Lung (tissue), 12 donors: ENCODE measurements around the gene ECSCR. TPM values are rescaled to one million over a fixed set of nuclear protein-coding genes. Genes with fewer than 3 reads are reported as not detected.

ENCODE experiments used
- ATAC-seq: fragments of 200-7000 bp; cut with Tn5 transposase; one replicate; pipeline ENCODE4 v1.9.1; 2020; ENCODE audit warnings: moderate number of reproducible peaks; ENCODE audit not compliant: insufficient read depth, low FRiP score
- DNase-seq, 3 donors: peaks; one replicate each; pipeline ENCODE4 v3.0.0-alpha.2; 2013 to 2017
- H3K27ac ChIP-seq, 2 donors: one replicate each; pipeline ENCODE4 v1.5.1; 2013; ENCODE audit warnings: mild to moderate bottlenecking in 2 of 2, moderate library complexity in 2 of 2, control low read depth in 1 of 2, inconsistent platforms in 1 of 2, low read depth in 1 of 2, low read length in 1 of 2
- H3K27me3 ChIP-seq, 3 donors: one replicate each; pipeline ENCODE4 v1.5.1; 2013; ENCODE audit warnings: low read length in 2 of 3; ENCODE audit not compliant: control insufficient read depth in 3 of 3, insufficient read depth in 3 of 3
- H3K36me3 ChIP-seq, 4 donors: one replicate each; pipeline ENCODE4 v1.5.1; 2013; ENCODE audit warnings: low read length in 4 of 4, mild to moderate bottlenecking in 1 of 4, moderate library complexity in 1 of 4; ENCODE audit not compliant: control insufficient read depth in 4 of 4, insufficient read depth in 4 of 4
- H3K4me1 ChIP-seq, 5 donors: one replicate each; pipeline ENCODE4 v1.5.1; 2013; ENCODE audit warnings: low read length in 5 of 5, mild to moderate bottlenecking in 2 of 5, moderate library complexity in 1 of 5; ENCODE audit not compliant: control insufficient read depth in 5 of 5, insufficient read depth in 5 of 5
- H3K4me3 ChIP-seq: one replicate; pipeline ENCODE4 v1.5.1; 2013; ENCODE audit warnings: mild to moderate bottlenecking, control low read depth, moderate library complexity
- H3K9ac ChIP-seq, 2 donors: one replicate each; pipeline ENCODE4 v1.5.1; 2013; ENCODE audit warnings: low read length in 2 of 2, control low read depth in 1 of 2; ENCODE audit not compliant: insufficient read depth in 1 of 2
- H3K9me3 ChIP-seq, 4 donors: one replicate each; pipeline ENCODE4 v1.5.1; 2013; ENCODE audit warnings: low read length in 3 of 4, mild to moderate bottlenecking in 1 of 4, moderate library complexity in 1 of 4; ENCODE audit not compliant: control insufficient read depth in 4 of 4, insufficient read depth in 3 of 4
- WGBS, 2 donors: extraction: QIAGEN DNeasy Blood & Tissue Kit; methylation state at CpG; one replicate each; pipeline ENCODE4 v1.1.7; 2013; 5-methylcytosine and 5-hydroxymethylcytosine counted together
- polyA plus RNA-seq, 2 donors: library from polyadenylated mRNA; stranded (reverse); fragments of 200-250 nt; gene quantifications; one replicate each; pipeline ENCODE4 v1.2.1, GENCODE V29; 2013
- total RNA-seq, 2 donors: library from RNA; depleted of rRNA in 1 of 2; stranded (reverse); fragments of >200 nt in 1 of 2; gene quantifications; one replicate each; pipeline ENCODE4 v1.2.1, GENCODE V29; 2014 to 2021
- TF ChIP-seq, protein P1 (sequence below): IDR thresholded peaks from 2 replicates; pipeline ENCODE4 v1.5.1; 2012; ENCODE audit warnings: mild to moderate bottlenecking; ENCODE audit errors: control extremely low read depth, extremely low read depth
- donor health status: control.
- donor health status: control.
- donor health status: Bipolar disorder and iron deficiency.
- donor health status: healthy.
- donor health status: DM: yes; HTN: yes; CAD: no.

Gene ECSCR
- total and polyA plus RNA-seq, 4 donors: 24.6 to 55.7 (median 46.5) TPM

DNA sequence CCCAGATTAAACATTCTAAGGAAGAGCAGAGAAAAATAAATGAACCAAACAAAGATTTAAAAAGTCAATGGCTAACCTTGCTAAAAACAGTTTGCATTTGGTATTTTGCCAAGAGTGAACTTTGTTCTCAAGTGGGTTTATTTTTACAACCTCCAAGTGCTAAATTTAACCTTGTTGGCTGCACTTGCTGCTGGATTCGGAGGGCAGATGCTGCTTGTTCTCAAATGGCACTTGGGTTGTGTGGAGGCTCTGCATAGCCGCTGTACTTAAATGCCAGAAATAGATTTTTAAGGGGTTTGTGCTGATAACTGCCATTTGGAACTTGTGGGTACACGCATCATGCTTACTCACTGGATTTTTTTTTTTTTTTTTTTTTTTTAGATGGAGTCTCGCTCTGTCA is 45.3 kb downstream of the ECSCR start:
- Histone ChIP-seq H3K27me3 (no peaks in the 10 kb centered on the region), H3K36me3 (peaks cover 3 to 42% (median 13%) of the 10 kb centered on the region in 4 donors), H3K9me3 (no peaks in the 10 kb centered on the region), H3K4me3 (no peak overlapping the region), H3K27ac (peak overlapping the region in 1 of 2 donors; percentile 90), H3K4me1 (peaks cover 0 to 11% (median 3%) of the 10 kb centered on the region in 5 donors), H3K9ac (no peak overlapping the region)
- 37 to 41% methylated on average over 3 to 4 of the region's 4 CpGs for WGBS, 2 donors
- TF ChIP-seq, protein P1, sequence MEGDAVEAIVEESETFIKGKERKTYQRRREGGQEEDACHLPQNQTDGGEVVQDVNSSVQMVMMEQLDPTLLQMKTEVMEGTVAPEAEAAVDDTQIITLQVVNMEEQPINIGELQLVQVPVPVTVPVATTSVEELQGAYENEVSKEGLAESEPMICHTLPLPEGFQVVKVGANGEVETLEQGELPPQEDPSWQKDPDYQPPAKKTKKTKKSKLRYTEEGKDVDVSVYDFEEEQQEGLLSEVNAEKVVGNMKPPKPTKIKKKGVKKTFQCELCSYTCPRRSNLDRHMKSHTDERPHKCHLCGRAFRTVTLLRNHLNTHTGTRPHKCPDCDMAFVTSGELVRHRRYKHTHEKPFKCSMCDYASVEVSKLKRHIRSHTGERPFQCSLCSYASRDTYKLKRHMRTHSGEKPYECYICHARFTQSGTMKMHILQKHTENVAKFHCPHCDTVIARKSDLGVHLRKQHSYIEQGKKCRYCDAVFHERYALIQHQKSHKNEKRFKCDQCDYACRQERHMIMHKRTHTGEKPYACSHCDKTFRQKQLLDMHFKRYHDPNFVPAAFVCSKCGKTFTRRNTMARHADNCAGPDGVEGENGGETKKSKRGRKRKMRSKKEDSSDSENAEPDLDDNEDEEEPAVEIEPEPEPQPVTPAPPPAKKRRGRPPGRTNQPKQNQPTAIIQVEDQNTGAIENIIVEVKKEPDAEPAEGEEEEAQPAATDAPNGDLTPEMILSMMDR: no peak
- peak; percentile 35 for ATAC-seq
- DNase-seq: peak in 2 of 3 donors; percentile 44 to 72

DNA sequence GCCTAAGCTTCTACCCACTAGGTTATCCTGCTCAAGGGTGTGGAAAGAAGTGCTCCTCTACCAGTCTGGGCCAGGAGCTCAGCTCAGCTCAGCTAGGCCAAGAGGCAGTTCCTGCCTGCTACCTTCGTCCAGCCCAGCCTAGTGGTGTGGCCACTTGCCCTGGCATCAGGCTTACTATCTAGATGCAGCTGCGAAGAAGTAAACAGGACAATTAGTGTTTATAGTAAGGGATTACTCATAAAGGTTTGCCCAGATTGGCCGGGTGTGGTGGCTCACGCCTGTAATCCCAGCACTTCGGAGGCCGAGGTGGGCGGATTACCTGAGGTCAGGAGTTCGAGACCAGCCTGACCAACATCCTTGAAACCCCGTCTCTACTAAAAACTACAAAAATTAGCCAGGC is 45.9 kb downstream of the ECSCR start:
- 76 to 92% methylated on average over 9 of the region's 9 CpGs for WGBS, 2 donors
- TF ChIP-seq, protein P1: no peak
- Histone ChIP-seq H3K36me3 (peaks cover 3 to 41% (median 13%) of the 10 kb centered on the region in 4 donors), H3K27me3 (no peaks in the 10 kb centered on the region), H3K4me3 (no peak overlapping the region), H3K27ac (peak overlapping the region in 1 of 2 donors; percentile 46), H3K9me3 (no peaks in the 10 kb centered on the region), H3K9ac (no peak overlapping the region), H3K4me1 (peaks cover 0 to 11% (median 3%) of the 10 kb centered on the region in 5 donors)
- DNase-seq (no peak), ATAC-seq (no peak)

DNA sequence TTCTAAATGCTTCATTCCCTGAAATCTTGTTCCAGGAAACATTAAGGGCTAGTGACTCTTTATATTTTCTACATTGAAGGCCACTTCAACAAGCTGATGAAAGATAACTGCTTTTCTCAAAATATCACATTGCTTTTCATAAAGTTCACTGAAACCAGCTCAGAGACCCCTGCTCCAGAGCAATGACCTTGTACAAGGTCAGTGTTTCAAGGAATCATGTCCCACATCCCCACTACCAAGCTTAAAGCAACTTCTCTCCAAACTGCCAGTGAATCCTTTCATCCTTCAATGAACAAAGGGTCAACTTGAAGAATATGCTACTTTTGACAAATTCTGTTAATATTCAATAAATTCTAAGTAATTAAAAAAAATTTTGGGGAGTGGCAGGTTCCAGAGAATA is 46.7 kb downstream of the ECSCR start:
- no peak overlapping the region for H3K9ac ChIP-seq
- H3K27ac ChIP-seq: peak overlapping the region in 1 of 2 donors; percentile 46
- no peaks in the 10 kb centered on the region for H3K9me3 ChIP-seq
- H3K36me3 ChIP-seq: peaks cover 3 to 34% (median 15%) of the 10 kb centered on the region in 4 donors
- ATAC-seq (no peak), DNase-seq (no peak)
- H3K27me3 ChIP-seq: no peaks in the 10 kb centered on the region
- peaks cover 0 to 11% (median 3%) of the 10 kb centered on the region in 5 donors for H3K4me1 ChIP-seq
- TF ChIP-seq, protein P1: no peak
- no peak overlapping the region for H3K4me3 ChIP-seq
